SK-N-MC (cell line): ENCODE measurements around the gene FBXW7.

ENCODE experiments used
- EZH2 ChIP-seq: fragments of 200-600 bp; sonication (generic); IDR thresholded peaks from one replicate; pipeline ENCODE4 v1.6.1; 2017; ENCODE audit warnings: antibody characterized with exemption
- FOXP2 ChIP-seq: optimal IDR thresholded peaks from 2 replicates; pipeline ENCODE3; 2011; ENCODE audit warnings: mild to moderate bottlenecking, moderate library complexity; ENCODE audit not compliant: insufficient read depth; ENCODE audit errors: extremely low read length, control extremely low read depth
- POLR2AphosphoS5 ChIP-seq: IDR thresholded peaks from 2 replicates; pipeline ENCODE4 v1.6.1; 2012; ENCODE audit warnings: mild to moderate bottlenecking, low read depth, low read length, borderline replicate concordance

DNA sequence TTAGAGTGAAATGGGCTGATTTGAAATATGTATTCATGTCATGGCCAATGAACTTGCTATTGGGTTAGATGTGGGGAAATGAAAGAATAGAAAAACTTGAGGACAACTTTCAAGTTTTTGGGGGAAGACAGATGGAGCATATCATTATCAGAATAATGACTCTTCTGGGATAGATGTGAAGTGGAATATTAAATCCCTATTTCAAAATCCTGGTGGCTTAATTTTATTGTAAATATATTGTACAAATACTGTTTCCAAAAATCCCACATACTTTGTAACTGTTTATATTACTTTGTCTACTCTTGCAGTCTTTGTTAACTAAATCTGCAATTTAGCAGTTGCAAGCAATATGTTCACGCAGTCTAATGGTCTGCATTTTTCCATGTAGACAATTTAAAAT lies 35.9 kb upstream of the FBXW7 start:
- TF ChIP-seq FOXP2: no peak
- no peak for TF ChIP-seq EZH2
- TF ChIP-seq POLR2AphosphoS5: no peak
